GM23338 (cell line): ENCODE measurements around the gene PPP1R12C.

ENCODE experiments used
- CREB1 ChIP-seq: fragments of 250-450 bp; sonication (Bioruptor Pico); IDR thresholded peaks from 2 replicates; pipeline ENCODE4 v1.5.0; 2020; ENCODE audit warnings: low read depth, mild to moderate bottlenecking, moderate library complexity
- CTCF ChIP-seq, 2 experiments: fragments of 200-600 bp in 1 of 2; sonication (generic) in 1 of 2; conservative IDR thresholded peaks; 2 replicates each; pipeline versions ENCODE4 v1.5.1 to v1.6.1; 2016 to 2017; ENCODE audit warnings: antibody characterized with exemption in 2 of 2, low read depth in 2 of 2, mild to moderate bottlenecking in 2 of 2, moderate library complexity in 1 of 2
- ETS1 ChIP-seq: IDR thresholded peaks from 2 replicates; pipeline ENCODE4 v1.6.1; 2016; ENCODE audit warnings: antibody characterized with exemption
- EZH2phosphoT487 ChIP-seq: fragments of 200-600 bp; sonication (generic); IDR thresholded peaks from one replicate; pipeline ENCODE4 v1.8.1; 2018; ENCODE audit warnings: antibody characterized with exemption; ENCODE audit not compliant: unreplicated experiment
- POLR2AphosphoS5 ChIP-seq: IDR thresholded peaks from 2 replicates; pipeline ENCODE4 v1.6.1; 2016; ENCODE audit warnings: antibody characterized with exemption, low read depth
- REST ChIP-seq: IDR thresholded peaks from one replicate; pipeline ENCODE4 v1.6.1; 2018; ENCODE audit warnings: antibody characterized with exemption; ENCODE audit not compliant: unreplicated experiment
- STAT1 ChIP-seq: IDR thresholded peaks from one replicate; pipeline ENCODE4 v1.6.1; 2016; ENCODE audit warnings: antibody characterized with exemption; ENCODE audit not compliant: unreplicated experiment

- TF ChIP-seq STAT1 (no peak), CTCF (conservative IDR thresholded peaks at IDR 0.05; ENCODE audit: low read depth in 2 of 2) (no peak), ETS1 (no peak), CREB1 (CRISPR knock-in tag) (no peak), POLR2AphosphoS5 (no peak), REST (no peak), EZH2phosphoT487 (no peak)
Observed at GRCh38 chr19:55113570-55114039, 3.8 kb downstream of the PPP1R12C start.
